ENCODE data around the gene VTN. TPM values are rescaled to one million over a fixed set of nuclear protein-coding genes. Genes with fewer than 3 reads are reported as not detected.

Gene VTN
- total RNA-seq, 2 experiments from 2014 or later, result 0.22 to 0.35 TPM

Other genes starting within 250 kb of the VTN start
- 10 to 100 TPM; 58.1 to 58.2 TPM for gene TMEM97, start 51.1 kb downstream of the VTN start, total RNA-seq
- 10 to 100 TPM; 17.0 to 21.4 TPM for gene IFT20, start 34.8 kb downstream of the VTN start, total RNA-seq
- gene TNFAIP1, start 34.5 kb downstream of the VTN start, total RNA-seq, result 10 to 100 TPM; 22.2 to 23.2 TPM
- 100 to 1,000 TPM; 125 to 126 TPM for gene POLDIP2, start 12.8 kb downstream of the VTN start, total RNA-seq
- gene SEBOX, start 5.1 kb downstream of the VTN start, total RNA-seq, result not detected
- 10 to 100 TPM; 25.7 to 29.0 TPM for gene SARM1, start 1.4 kb upstream of the VTN start, total RNA-seq
- gene SLC46A1, start 35.9 kb upstream of the VTN start, total RNA-seq, result 1 to 10 TPM; 5.2 to 6.1 TPM
- not detected for gene SLC13A2, start 103.3 kb upstream of the VTN start, total RNA-seq
- gene FOXN1, start 136.0 kb upstream of the VTN start, total RNA-seq, result not detected
- gene UNC119, start 182.3 kb upstream of the VTN start, total RNA-seq, result 10 to 100 TPM; 31.5 to 34.3 TPM
- gene PIGS, start 201.2 kb upstream of the VTN start, total RNA-seq, result 10 to 100 TPM; 41.5 to 42.5 TPM
- gene ALDOC, start 206.6 kb upstream of the VTN start, total RNA-seq, result 10 to 100 TPM; 85.6 to 85.8 TPM
- gene SPAG5, start 228.7 kb upstream of the VTN start, total RNA-seq, result 100 to 1,000 TPM; 111 to 122 TPM
- gene RSKR, start 243.9 kb upstream of the VTN start, total RNA-seq, result 10 to 100 TPM; 14.3 to 17.8 TPM

Data from activated naive CD8-positive, alpha-beta T cell treated with anti-CD3 and anti-CD28 coated beads for 36 hours (primary cell).